Jurkat, Clone E6-1 (cell line): Measurements from ENCODE around the gene UBAC1.
A peak's percentile ranks its signal among the peaks of the same experiment; 100 is the strongest.
"Not testable (repeated sequence)": the region's sequence is repeated elsewhere in the genome, so short reads cannot be mapped to it uniquely, and the experiment has no call there.

Experiments
- DNase-seq: peaks from one replicate; pipeline ENCODE4 v3.0.0-alpha.2; 2011; ENCODE audit warnings: low read depth, low spot score
- H3K4me3 ChIP-seq: 2 replicates; pipeline ENCODE4 v1.5.1; 2011; ENCODE audit warnings: mild to moderate bottlenecking, low read length, control low read depth, moderate library complexity

The UBAC1 gene

GRCh38 chr9:135963338-135963737, 2.2 kb upstream of the UBAC1 start:
- no peak overlapping the region for H3K4me3 ChIP-seq
- DNase-seq = no peak

GRCh38 chr9:135962696-135963307, 1.6 kb upstream of the UBAC1 start:
- no peak for DNase-seq
- no peak overlapping the region for H3K4me3 ChIP-seq

- DNase-seq = peak; percentile 3
- peak overlapping the region; percentile 53 for H3K4me3 ChIP-seq
Observed at GRCh38 chr9:135961811-135962695, 880 bp upstream of the UBAC1 start.

GRCh38 chr9:135960411-135961276, 529 bp downstream of the UBAC1 start:
- H3K4me3 ChIP-seq = peak overlapping the region; percentile 75
- no peak for DNase-seq

GRCh38 chr9:135959814-135960213, 1.4 kb downstream of the UBAC1 start:
- peak overlapping the region; percentile 75 for H3K4me3 ChIP-seq
- DNase-seq = no peak

GRCh38 chr9:135958485-135958884, 2.7 kb downstream of the UBAC1 start:
- no peak overlapping the region for H3K4me3 ChIP-seq
- no peak for DNase-seq

GRCh38 chr9:135957431-135957830, 3.7 kb downstream of the UBAC1 start:
- DNase-seq = no peak
- H3K4me3 ChIP-seq = no peak overlapping the region

- no peak overlapping the region for H3K4me3 ChIP-seq
- DNase-seq = no peak
Observed at GRCh38 chr9:135956802-135957174, 4.4 kb downstream of the UBAC1 start.

GRCh38 chr9:135955934-135956801, 5.0 kb downstream of the UBAC1 start:
- H3K4me3 ChIP-seq = no peak overlapping the region

GRCh38 chr9:135952664-135953206, 8.4 kb downstream of the UBAC1 start:
- DNase-seq = no peak
- no peak overlapping the region for H3K4me3 ChIP-seq

More at GRCh38 chr9:135955934-135956801, 5.0 kb downstream of the UBAC1 start:
- DNase-seq = no peak

- DNase-seq = no peak
- H3K4me3 ChIP-seq = no peak overlapping the region
Observed at GRCh38 chr9:135951889-135952663, 9.1 kb downstream of the UBAC1 start.

GRCh38 chr9:135951310-135951709, 9.9 kb downstream of the UBAC1 start:
- DNase-seq, H3K4me3 ChIP-seq: not testable (repeated sequence)

GRCh38 chr9:135950841-135951240, 10.3 kb downstream of the UBAC1 start:
- DNase-seq, H3K4me3 ChIP-seq: not testable (repeated sequence)

GRCh38 chr9:135950135-135950682, 11.0 kb downstream of the UBAC1 start:
- no peak for DNase-seq

GRCh38 chr9:135949501-135950134, 11.6 kb downstream of the UBAC1 start:
- H3K4me3 ChIP-seq = no peak overlapping the region
- no peak for DNase-seq

More at GRCh38 chr9:135950135-135950682, 11.0 kb downstream of the UBAC1 start:
- H3K4me3 ChIP-seq = no peak overlapping the region

- H3K4me3 ChIP-seq = no peak overlapping the region
Observed at GRCh38 chr9:135948968-135949367, 12.2 kb downstream of the UBAC1 start.

GRCh38 chr9:135948446-135948845, 12.7 kb downstream of the UBAC1 start:
- no peak overlapping the region for H3K4me3 ChIP-seq
- no peak for DNase-seq

More at GRCh38 chr9:135948968-135949367, 12.2 kb downstream of the UBAC1 start:
- no peak for DNase-seq
